NCI-H526 treated with DMSO at 0.1 percent for 48 hours (cell line): Measurements from ENCODE around the gene CELF4.

Source experiments
- DNase-seq: peaks from one replicate; lab custom pipeline; 2025; lab: John Stamatoyannopoulos, UW

Gene CELF4

GRCh38 chr18:37493352-37493935, 72.2 kb downstream of the CELF4 start:
- no peak for DNase-seq

GRCh38 chr18:37492952-37493351, 72.6 kb downstream of the CELF4 start:
- no peak for DNase-seq

- no peak for DNase-seq
Measured at GRCh38 chr18:37491526-37491925, 74.1 kb downstream of the CELF4 start.

GRCh38 chr18:37489998-37490397, 75.6 kb downstream of the CELF4 start:
- no peak for DNase-seq

GRCh38 chr18:37489011-37489410, 76.6 kb downstream of the CELF4 start:
- no peak for DNase-seq

GRCh38 chr18:37487400-37487867, 78.2 kb downstream of the CELF4 start:
- no peak for DNase-seq

GRCh38 chr18:37486848-37487247, 78.8 kb downstream of the CELF4 start:
- no peak for DNase-seq

- DNase-seq: no peak
Measured at GRCh38 chr18:37484983-37485834, 80.4 kb downstream of the CELF4 start.

GRCh38 chr18:37483984-37484819, 81.4 kb downstream of the CELF4 start:
- DNase-seq: peak; percentile 80

GRCh38 chr18:37483221-37483971, 82.2 kb downstream of the CELF4 start:
- no peak for DNase-seq

GRCh38 chr18:37482433-37482832, 83.2 kb downstream of the CELF4 start:
- DNase-seq: no peak

GRCh38 chr18:37482002-37482401, 83.6 kb downstream of the CELF4 start:
- DNase-seq: no peak

- DNase-seq: no peak
Measured at GRCh38 chr18:37481491-37481890, 84.1 kb downstream of the CELF4 start.

GRCh38 chr18:37481072-37481471, 84.5 kb downstream of the CELF4 start:
- DNase-seq: no peak

GRCh38 chr18:37476611-37477295, 88.8 kb downstream of the CELF4 start:
- DNase-seq: no peak

- DNase-seq: peak; percentile 9
Measured at GRCh38 chr18:37476182-37476581, 89.4 kb downstream of the CELF4 start.

- no peak for DNase-seq
Measured at GRCh38 chr18:37473195-37473840, 92.3 kb downstream of the CELF4 start.

- no peak for DNase-seq
Measured at GRCh38 chr18:37471637-37472036, 94.0 kb downstream of the CELF4 start.

- no peak for DNase-seq
Measured at GRCh38 chr18:37470986-37471385, 94.6 kb downstream of the CELF4 start.

- DNase-seq: no peak
Measured at GRCh38 chr18:37467002-37467662, 98.5 kb downstream of the CELF4 start.
